Tibial nerve (tissue), 4 donors: ENCODE measurements around the gene CDH4. TPM values are rescaled to one million over a fixed set of nuclear protein-coding genes. Genes with fewer than 3 reads are reported as not detected.

Source experiments
- DNase-seq, 2 donors: peaks; one replicate each; pipeline ENCODE4 v3.0.0-alpha.2; 2019; ENCODE audit warnings: low spot score in 2 of 2
- H3K27ac ChIP-seq, 4 donors: fragments of 200-600 bp; sonication (generic) in 3 of 4; one replicate each; pipeline ENCODE4 v1.5.1; 2017 to 2019; ENCODE audit warnings: mild to moderate bottlenecking in 1 of 4
- H3K27me3 ChIP-seq, 2 donors: fragments of 200-600 bp; sonication (generic) in 1 of 2; one replicate each; pipeline versions ENCODE4 v1.5.1 to v1.6.0; 2017 to 2019
- H3K36me3 ChIP-seq, 3 donors: fragments of 200-600 bp; sonication (generic); one replicate each; pipeline ENCODE4 v1.5.1; 2018 to 2019
- H3K4me1 ChIP-seq, 4 donors: fragments of 200-600 bp; sonication (generic) in 3 of 4; one replicate each; pipeline ENCODE4 v1.5.1; 2017 to 2019
- H3K4me3 ChIP-seq, 4 donors: fragments of 200-600 bp; sonication (generic) in 3 of 4; one replicate each; pipeline ENCODE4 v1.5.1; 2017 to 2019; ENCODE audit warnings: mild to moderate bottlenecking in 1 of 4, moderate library complexity in 1 of 4
- H3K9me3 ChIP-seq, 4 donors: fragments of 200-600 bp; sonication (generic) in 3 of 4; one replicate each; pipeline ENCODE4 v1.5.1; 2017 to 2019
- EP300 ChIP-seq, 2 donors: sonication (generic); formaldehyde crosslinking; IDR thresholded peaks; one replicate each; pipeline ENCODE4 v1.6.1; 2017; ENCODE audit warnings: antibody characterized with exemption in 2 of 2, mild to moderate bottlenecking in 1 of 2
- POLR2A ChIP-seq, 2 donors: fragments of 450-650 bp; IDR thresholded peaks; one replicate each; pipeline ENCODE4 v1.6.1; 2017; ENCODE audit warnings: antibody characterized with exemption in 2 of 2, mild to moderate bottlenecking in 2 of 2, moderate library complexity in 2 of 2
- WGBS, 2 donors: methylation state at CpG; one replicate each; pipeline ENCODE4 v1.1.5; 2018; 5-methylcytosine and 5-hydroxymethylcytosine counted together
- total RNA-seq, 4 donors: library from RNA; depleted of rRNA; stranded (reverse); fragments of >200 nt; gene quantifications; one replicate each; pipeline ENCODE4 v1.1.0, GENCODE V29; 2016
- TF ChIP-seq, protein P1 (sequence below), 5 experiments: fragments of 200-600 bp in 3 of 5; fragments of 450-650 bp in 2 of 5; sonication (generic) in 3 of 5; IDR thresholded peaks; one replicate each; pipeline ENCODE4 v1.5.1; 2016 to 2019; ENCODE audit warnings: antibody characterized with exemption in 5 of 5, mild to moderate bottlenecking in 3 of 5, moderate library complexity in 2 of 5

Gene CDH4
- total RNA-seq, 4 donors from 2014 or later = 0.78 to 2.3 (median 1.0) TPM

DNA sequence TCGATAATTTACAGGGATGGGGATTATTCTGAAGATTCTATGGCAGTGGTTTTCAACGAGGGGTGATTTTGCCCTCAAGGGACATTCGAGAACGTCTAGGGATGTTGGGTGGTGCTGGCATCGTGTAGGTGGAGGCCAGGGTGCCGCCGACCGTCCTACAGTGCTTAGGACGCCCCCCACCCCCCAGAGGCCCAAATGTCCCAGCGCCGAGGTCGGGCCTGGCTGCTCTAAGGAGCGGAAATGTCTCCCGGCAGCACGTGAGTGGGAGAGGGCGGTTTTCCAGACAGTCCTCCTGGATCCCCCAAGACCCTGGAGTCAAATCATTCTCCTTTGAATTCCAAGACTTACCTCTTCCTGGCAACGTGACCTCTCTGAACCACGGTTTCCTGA, 101.9 kb downstream of the CDH4 start:
- WGBS, 2 donors = 64 to 66% methylated on average over 14 to 18 of the region's 18 CpGs
- H3K9me3 ChIP-seq = no peaks in the 10 kb centered on the region
- DNase-seq = no peak
- H3K27ac ChIP-seq = no peak overlapping the region
- H3K4me1 ChIP-seq = no peaks in the 10 kb centered on the region
- no peak for TF ChIP-seq EP300 (IDR thresholded peaks at IDR 0.05)
- TF ChIP-seq POLR2A (IDR thresholded peaks at IDR 0.05) = no peak
- TF ChIP-seq, protein P1, sequence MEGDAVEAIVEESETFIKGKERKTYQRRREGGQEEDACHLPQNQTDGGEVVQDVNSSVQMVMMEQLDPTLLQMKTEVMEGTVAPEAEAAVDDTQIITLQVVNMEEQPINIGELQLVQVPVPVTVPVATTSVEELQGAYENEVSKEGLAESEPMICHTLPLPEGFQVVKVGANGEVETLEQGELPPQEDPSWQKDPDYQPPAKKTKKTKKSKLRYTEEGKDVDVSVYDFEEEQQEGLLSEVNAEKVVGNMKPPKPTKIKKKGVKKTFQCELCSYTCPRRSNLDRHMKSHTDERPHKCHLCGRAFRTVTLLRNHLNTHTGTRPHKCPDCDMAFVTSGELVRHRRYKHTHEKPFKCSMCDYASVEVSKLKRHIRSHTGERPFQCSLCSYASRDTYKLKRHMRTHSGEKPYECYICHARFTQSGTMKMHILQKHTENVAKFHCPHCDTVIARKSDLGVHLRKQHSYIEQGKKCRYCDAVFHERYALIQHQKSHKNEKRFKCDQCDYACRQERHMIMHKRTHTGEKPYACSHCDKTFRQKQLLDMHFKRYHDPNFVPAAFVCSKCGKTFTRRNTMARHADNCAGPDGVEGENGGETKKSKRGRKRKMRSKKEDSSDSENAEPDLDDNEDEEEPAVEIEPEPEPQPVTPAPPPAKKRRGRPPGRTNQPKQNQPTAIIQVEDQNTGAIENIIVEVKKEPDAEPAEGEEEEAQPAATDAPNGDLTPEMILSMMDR (IDR thresholded peaks at IDR 0.05) = no peak
- H3K36me3 ChIP-seq = no peaks in the 10 kb centered on the region
- no peak overlapping the region for H3K4me3 ChIP-seq
- H3K27me3 ChIP-seq = no peaks in the 10 kb centered on the region

DNA sequence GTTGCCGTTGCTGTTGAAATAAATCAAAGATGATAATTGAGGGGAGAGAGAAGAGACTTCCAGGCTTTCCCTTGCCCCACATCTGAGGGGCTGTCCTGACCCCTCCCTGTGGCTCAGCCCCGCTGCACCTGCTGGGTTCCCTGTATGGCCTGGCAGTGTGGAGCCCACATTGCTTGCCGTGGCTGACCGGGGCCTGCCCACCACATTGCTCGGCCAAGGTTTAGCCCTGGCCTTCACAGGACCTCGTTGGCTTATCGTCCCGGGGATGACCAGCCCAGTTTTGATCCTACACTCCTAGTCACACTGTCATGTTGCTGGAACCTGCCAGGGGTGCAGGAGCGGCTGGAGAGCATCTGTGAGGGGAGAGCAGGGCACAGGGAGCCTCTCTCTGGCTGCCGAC, 102.4 kb downstream of the CDH4 start:
- Histone ChIP-seq H3K4me3 (no peak overlapping the region), H3K36me3 (no peaks in the 10 kb centered on the region), H3K9me3 (no peaks in the 10 kb centered on the region), H3K4me1 (no peaks in the 10 kb centered on the region), H3K27ac (no peak overlapping the region), H3K27me3 (no peaks in the 10 kb centered on the region)
- DNase-seq = no peak
- WGBS, 2 donors = 74 to 76% methylated on average over 8 to 10 of the region's 10 CpGs
- no peak for TF ChIP-seq EP300 (IDR thresholded peaks at IDR 0.05)
- TF ChIP-seq, protein P1 (IDR thresholded peaks at IDR 0.05) = no peak
- no peak for TF ChIP-seq POLR2A (IDR thresholded peaks at IDR 0.05)

DNA sequence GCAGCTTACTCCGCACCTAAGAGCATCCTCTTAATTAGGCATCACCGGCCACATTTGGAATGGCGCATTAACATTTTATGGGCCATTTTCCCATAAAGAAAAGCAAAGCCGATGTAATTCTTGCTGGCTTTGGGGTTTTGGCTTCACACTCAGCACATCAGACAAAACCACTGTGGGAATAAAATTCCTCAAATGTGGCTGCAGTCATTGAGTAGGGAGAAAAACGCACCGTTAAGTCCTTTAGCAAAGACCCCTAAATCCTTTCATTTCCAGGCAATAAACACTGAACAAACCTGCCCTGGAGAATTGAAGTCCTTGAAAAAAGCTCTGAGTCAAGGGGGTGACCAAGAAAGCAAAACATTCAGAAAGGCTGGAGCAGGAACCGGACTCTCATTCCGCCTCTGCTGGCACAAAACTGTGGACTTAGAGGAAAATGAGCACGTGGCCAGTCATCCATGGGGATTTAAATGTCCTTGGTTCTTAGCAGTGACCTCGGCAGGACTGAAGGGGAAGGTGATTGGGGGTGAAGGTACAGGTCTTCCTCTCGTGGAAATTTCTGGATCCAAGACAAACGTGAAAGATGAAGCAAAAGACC, 102.9 kb downstream of the CDH4 start:
- WGBS, 2 donors = 55 to 63% methylated on average over 12 of the region's 12 CpGs
- DNase-seq = no peak
- Histone ChIP-seq H3K27ac (no peak overlapping the region), H3K27me3 (no peaks in the 10 kb centered on the region), H3K9me3 (no peaks in the 10 kb centered on the region), H3K36me3 (no peaks in the 10 kb centered on the region), H3K4me3 (no peak overlapping the region), H3K4me1 (no peaks in the 10 kb centered on the region)
- TF ChIP-seq POLR2A (IDR thresholded peaks at IDR 0.05) (no peak), EP300 (IDR thresholded peaks at IDR 0.05) (no peak)
- TF ChIP-seq, protein P1 (IDR thresholded peaks at IDR 0.05) = no peak

DNA sequence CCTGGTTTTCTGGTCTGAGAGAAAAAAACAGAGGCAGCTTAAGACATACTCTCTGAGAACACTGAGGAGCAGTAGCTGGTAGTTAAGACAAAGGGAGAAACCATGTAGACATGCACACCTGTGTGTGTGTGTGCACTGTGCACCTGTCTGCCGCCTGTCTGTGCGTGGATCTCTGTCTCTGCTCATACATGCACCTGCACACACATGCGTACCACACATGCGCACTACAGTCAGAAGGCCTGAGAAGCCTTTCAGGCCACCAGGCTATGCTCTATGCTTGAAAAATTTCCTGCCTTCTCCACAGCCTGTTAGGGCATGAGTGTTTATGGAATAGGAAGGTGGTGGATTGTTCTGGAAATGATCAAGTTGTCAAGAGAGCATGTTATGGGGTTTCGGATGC, 103.5 kb downstream of the CDH4 start:
- H3K9me3 ChIP-seq = no peaks in the 10 kb centered on the region
- DNase-seq = no peak
- TF ChIP-seq POLR2A (IDR thresholded peaks at IDR 0.05) (no peak), EP300 (IDR thresholded peaks at IDR 0.05) (no peak)
- TF ChIP-seq, protein P1 (IDR thresholded peaks at IDR 0.05) = no peak
- no peaks in the 10 kb centered on the region for H3K4me1 ChIP-seq
- 95% methylated on average over 5 of the region's 5 CpGs for WGBS, 2 donors
- H3K4me3 ChIP-seq = no peak overlapping the region
- no peaks in the 10 kb centered on the region for H3K27me3 ChIP-seq
- H3K27ac ChIP-seq = no peak overlapping the region
- H3K36me3 ChIP-seq = no peaks in the 10 kb centered on the region

DNA sequence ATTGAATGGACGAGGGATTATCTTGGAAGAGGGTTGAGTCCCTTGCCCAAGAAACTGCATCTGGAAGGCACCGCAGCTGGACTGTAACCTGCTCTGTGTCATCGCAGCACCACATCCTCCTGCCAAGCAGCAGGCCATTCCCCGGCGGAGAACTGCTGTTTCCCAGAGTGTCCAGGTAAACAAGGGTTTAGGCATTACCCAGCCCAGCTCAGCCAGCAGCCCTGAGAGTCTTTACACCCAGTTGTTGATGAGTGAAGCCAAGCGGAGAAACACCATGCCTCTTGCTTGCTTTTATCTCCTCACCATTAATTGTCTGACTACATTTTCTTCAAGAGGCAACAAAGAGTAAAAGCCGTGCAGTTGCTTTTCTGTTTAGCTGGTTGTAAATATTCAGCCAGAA, 104.1 kb downstream of the CDH4 start:
- Histone ChIP-seq H3K4me1 (no peaks in the 10 kb centered on the region), H3K27ac (no peak overlapping the region), H3K4me3 (no peak overlapping the region), H3K27me3 (no peaks in the 10 kb centered on the region), H3K36me3 (no peaks in the 10 kb centered on the region), H3K9me3 (no peaks in the 10 kb centered on the region)
- TF ChIP-seq EP300 (IDR thresholded peaks at IDR 0.05) (no peak), POLR2A (IDR thresholded peaks at IDR 0.05) (no peak)
- TF ChIP-seq, protein P1 (IDR thresholded peaks at IDR 0.05) = no peak
- 67 to 74% methylated on average over 5 to 7 of the region's 7 CpGs for WGBS, 2 donors
- DNase-seq = no peak
